ENCODE measurements around the gene HK3.
"Not testable (repeated sequence)": the region's sequence is repeated elsewhere in the genome, so short reads cannot be mapped to it uniquely, and the experiment has no call there.

Gene HK3

DNA sequence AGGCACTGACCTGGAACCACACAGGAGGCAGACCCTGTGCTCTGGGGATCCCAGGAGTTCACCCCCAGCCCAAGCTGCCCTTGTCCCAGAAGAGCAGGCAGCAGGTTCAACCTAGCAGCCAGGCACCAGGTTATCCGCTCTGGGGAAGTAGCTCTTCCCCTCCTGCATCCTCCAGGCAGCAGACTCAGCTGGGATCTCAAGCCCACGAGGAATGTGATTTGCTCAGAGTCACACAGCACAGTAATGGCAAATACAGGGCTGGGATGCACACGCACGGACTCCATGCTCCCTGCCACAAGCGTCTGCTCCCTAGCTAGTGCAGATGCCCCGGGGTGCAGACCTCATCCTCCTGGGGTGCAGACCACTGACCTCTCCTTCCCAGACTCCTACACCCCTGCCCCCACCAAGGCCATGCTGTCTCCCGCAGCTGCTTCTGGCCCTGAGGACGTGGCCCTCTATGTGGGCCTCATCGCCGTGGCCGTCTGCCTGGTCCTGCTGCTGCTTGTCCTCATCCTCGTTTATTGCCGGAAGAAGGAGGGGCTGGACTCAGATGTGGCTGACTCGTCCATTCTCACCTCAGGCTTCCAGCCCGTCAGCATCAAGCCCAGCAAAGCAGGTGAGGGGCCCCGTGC is 25.5 kb downstream of the HK3 start:
- no peak overlapping the region for H3K27ac ChIP-seq
- TF ChIP-seq ZFX (IDR thresholded peaks at IDR 0.05) (no peak), CTCF (conservative IDR thresholded peaks at IDR 0.05) (no peak)

DNA sequence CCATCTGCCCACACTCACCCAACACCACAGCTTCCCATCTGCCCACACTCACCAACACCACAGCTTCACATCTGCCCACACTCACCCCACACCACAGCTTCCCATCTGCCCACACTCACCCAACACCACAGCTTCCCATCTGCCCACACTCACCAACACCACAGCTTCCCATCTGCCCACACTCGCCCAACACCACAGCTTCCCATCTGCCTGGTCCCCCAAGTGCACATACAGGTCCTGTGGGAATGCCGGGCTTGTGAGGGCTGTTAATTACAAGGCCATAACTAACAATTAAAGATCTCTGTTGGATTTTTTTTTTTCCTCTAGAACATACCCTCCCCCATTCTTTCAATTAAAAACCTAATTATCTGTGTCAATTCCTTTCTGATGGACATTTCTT is 26.1 kb downstream of the HK3 start:
- not testable (repeated sequence) for H3K27ac ChIP-seq

DNA sequence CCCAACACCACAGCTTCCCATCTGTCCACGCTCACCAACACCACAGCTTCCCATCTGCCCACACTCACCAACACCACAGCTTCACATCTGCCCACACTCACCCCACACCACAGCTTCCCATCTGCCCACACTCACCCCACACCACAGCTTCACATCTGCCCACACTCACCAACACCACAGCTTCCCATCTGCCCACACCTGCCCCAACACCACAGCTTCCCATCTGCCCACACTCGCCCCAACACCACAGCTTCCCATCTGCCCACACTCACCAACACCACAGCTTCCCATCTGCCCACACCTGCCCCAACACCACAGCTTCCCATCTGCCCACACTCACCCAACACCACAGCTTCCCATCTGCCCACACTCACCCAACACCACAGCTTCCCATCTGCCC is 26.6 kb downstream of the HK3 start:
- H3K27ac ChIP-seq = not testable (repeated sequence)

- not testable (repeated sequence) for H3K27ac ChIP-seq
These were observed 28.5 kb downstream of the HK3 start for GRCh38 chr5:176870644-176871043.

- no peak overlapping the region for H3K27ac ChIP-seq
- TF ChIP-seq ZFX (IDR thresholded peaks at IDR 0.05) (no peak), CTCF (conservative IDR thresholded peaks at IDR 0.05) (peak; percentile 79)
These were observed 29.0 kb downstream of the HK3 start for GRCh38 chr5:176870110-176870591.

- H3K27ac ChIP-seq = no peak overlapping the region
- TF ChIP-seq ZFX (IDR thresholded peaks at IDR 0.05) = no peak
- TF ChIP-seq CTCF (conservative IDR thresholded peaks at IDR 0.05) = no peak
These were observed 29.5 kb downstream of the HK3 start for GRCh38 chr5:176869501-176870109.

- H3K27ac ChIP-seq = no peak overlapping the region
- no peak for TF ChIP-seq ZFX (IDR thresholded peaks at IDR 0.05)
- no peak for TF ChIP-seq CTCF (conservative IDR thresholded peaks at IDR 0.05)
These were observed 30.4 kb downstream of the HK3 start for GRCh38 chr5:176868731-176869130.

GRCh38 chr5:176868126-176868525 is 31.0 kb downstream of the HK3 start:
- no peak for TF ChIP-seq ZFX (IDR thresholded peaks at IDR 0.05)
- no peak for TF ChIP-seq CTCF (conservative IDR thresholded peaks at IDR 0.05)
- no peak overlapping the region for H3K27ac ChIP-seq

GRCh38 chr5:176866707-176867310 is 32.3 kb downstream of the HK3 start:
- H3K27ac ChIP-seq = no peak overlapping the region
- TF ChIP-seq CTCF (conservative IDR thresholded peaks at IDR 0.05) (no peak), ZFX (IDR thresholded peaks at IDR 0.05) (no peak)

Data from C4-2B (cell line).